Chondrocyte (in vitro differentiated cells): ENCODE data around the gene NAALADL2. TPM values are rescaled to one million over a fixed set of nuclear protein-coding genes. Genes with fewer than 3 reads are reported as not detected.

Source experiments
- DNase-seq: peaks from one replicate; pipeline ENCODE4 v3.0.0; 2021; ENCODE audit warnings: mixed read lengths, low spot score
- H3K27ac Mint-ChIP-seq: one replicate; pipeline ENCODE4 v1.8.0; 2021; ENCODE audit warnings: mild to moderate bottlenecking, moderate library complexity, mixed read lengths; ENCODE audit not compliant: unreplicated experiment
- H3K27me3 Mint-ChIP-seq: 2 replicates; pipeline ENCODE4 v1.8.0; 2021; ENCODE audit warnings: low read depth, mixed read lengths
- H3K36me3 Mint-ChIP-seq: 2 replicates; pipeline ENCODE4 v1.8.0; 2021; ENCODE audit warnings: low read depth, mixed read lengths
- H3K4me1 Mint-ChIP-seq: 2 replicates; pipeline ENCODE4 v1.8.0; 2021; ENCODE audit warnings: low read depth, mild to moderate bottlenecking, mixed read lengths
- H3K4me3 Mint-ChIP-seq: one replicate; pipeline ENCODE4 v1.8.0; 2021; ENCODE audit warnings: mild to moderate bottlenecking, moderate library complexity, mixed read lengths; ENCODE audit not compliant: unreplicated experiment
- H3K9me3 Mint-ChIP-seq: 2 replicates; pipeline ENCODE4 v1.8.0; 2021; ENCODE audit warnings: low read depth, mixed read lengths
- total RNA-seq: library from RNA; stranded (reverse); gene quantifications from 3 replicates; pipeline ENCODE4 v1.2.1, GENCODE V29; 2021
- TF ChIP-seq, protein P1 (sequence below): fragments of 200-600 bp; sonication (generic); IDR thresholded peaks from 2 replicates; pipeline ENCODE4 v1.5.0; 2021; ENCODE audit warnings: antibody characterized with exemption, mild to moderate bottlenecking, moderate library complexity

Gene NAALADL2
- total RNA-seq, 1 donor from 2014 or later: 8.0 TPM

DNA sequence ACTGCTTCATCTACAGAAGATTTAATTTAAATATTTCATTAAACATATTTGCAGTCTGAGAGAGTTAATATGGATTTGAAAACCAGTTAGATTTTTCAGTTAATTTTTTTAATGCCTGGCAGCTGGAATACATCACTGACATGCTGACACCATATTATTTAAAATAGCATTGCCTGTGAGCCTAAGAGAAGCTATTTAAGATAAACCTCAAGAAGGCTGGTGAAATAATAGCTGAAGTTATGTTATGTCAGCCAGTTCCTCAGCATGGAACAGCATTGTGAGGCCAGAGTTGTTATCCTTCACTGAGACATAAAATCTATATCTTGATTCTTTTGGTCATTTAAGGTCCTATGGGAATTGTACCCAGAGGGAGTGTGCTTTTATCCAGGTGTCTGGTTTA lies 705.2 kb downstream of the NAALADL2 start:
- no peak overlapping the region for H3K27ac Mint-ChIP-seq
- peaks cover 7% of the 10 kb centered on the region for H3K9me3 Mint-ChIP-seq
- DNase-seq: no peak
- peaks cover 4% of the 10 kb centered on the region for H3K4me1 Mint-ChIP-seq
- H3K4me3 Mint-ChIP-seq: no peak overlapping the region
- no peaks in the 10 kb centered on the region for H3K27me3 Mint-ChIP-seq
- no peaks in the 10 kb centered on the region for H3K36me3 Mint-ChIP-seq
- TF ChIP-seq, protein P1, sequence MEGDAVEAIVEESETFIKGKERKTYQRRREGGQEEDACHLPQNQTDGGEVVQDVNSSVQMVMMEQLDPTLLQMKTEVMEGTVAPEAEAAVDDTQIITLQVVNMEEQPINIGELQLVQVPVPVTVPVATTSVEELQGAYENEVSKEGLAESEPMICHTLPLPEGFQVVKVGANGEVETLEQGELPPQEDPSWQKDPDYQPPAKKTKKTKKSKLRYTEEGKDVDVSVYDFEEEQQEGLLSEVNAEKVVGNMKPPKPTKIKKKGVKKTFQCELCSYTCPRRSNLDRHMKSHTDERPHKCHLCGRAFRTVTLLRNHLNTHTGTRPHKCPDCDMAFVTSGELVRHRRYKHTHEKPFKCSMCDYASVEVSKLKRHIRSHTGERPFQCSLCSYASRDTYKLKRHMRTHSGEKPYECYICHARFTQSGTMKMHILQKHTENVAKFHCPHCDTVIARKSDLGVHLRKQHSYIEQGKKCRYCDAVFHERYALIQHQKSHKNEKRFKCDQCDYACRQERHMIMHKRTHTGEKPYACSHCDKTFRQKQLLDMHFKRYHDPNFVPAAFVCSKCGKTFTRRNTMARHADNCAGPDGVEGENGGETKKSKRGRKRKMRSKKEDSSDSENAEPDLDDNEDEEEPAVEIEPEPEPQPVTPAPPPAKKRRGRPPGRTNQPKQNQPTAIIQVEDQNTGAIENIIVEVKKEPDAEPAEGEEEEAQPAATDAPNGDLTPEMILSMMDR: no peak

DNA sequence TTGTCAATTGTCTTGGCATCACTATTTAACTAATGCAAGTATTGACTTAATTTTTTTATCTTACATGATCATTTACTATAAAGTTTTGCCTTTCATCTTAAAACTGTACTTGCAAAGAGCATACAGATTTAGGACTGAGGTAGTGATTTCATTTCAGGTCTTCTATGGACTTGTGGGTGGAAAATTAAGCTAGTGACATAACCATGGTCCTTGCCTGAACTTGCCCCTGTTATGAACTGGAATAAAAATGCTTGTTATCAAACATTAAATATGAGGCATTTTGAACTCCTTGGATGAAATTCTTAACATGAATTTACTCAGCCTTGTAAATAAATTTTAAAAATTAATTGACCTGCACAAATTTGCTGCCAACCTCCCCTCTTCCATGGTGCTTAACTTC lies 712.0 kb downstream of the NAALADL2 start:
- DNase-seq: no peak
- no peaks in the 10 kb centered on the region for H3K9me3 Mint-ChIP-seq
- H3K4me3 Mint-ChIP-seq: no peak overlapping the region
- H3K27ac Mint-ChIP-seq: no peak overlapping the region
- H3K27me3 Mint-ChIP-seq: peaks cover 1% of the 10 kb centered on the region
- H3K36me3 Mint-ChIP-seq: no peaks in the 10 kb centered on the region
- no peaks in the 10 kb centered on the region for H3K4me1 Mint-ChIP-seq
- TF ChIP-seq, protein P1: no peak

DNA sequence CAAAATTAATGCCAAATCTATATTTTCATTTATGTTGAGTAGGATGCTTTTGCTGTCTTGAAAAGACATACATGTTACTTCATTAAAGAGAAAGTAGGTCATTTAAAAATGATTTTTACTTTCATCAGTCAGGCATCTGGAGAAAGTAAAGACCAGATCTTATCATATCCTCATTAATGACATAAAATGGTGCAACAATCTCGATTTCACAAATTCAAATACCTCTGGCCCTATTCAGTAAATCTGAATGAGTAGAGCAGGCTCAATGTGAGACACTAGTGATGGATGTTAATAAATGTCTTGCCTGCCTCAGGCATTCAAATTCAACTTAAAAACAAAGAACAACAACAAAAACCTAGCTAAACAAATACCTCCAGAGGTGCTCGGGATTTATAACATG lies 714.1 kb downstream of the NAALADL2 start:
- Mint-ChIP-seq H3K27me3 (peaks cover 1% of the 10 kb centered on the region), H3K27ac (no peak overlapping the region), H3K4me1 (no peaks in the 10 kb centered on the region), H3K4me3 (no peak overlapping the region), H3K36me3 (no peaks in the 10 kb centered on the region), H3K9me3 (no peaks in the 10 kb centered on the region)
- no peak for DNase-seq
- TF ChIP-seq, protein P1: no peak

DNA sequence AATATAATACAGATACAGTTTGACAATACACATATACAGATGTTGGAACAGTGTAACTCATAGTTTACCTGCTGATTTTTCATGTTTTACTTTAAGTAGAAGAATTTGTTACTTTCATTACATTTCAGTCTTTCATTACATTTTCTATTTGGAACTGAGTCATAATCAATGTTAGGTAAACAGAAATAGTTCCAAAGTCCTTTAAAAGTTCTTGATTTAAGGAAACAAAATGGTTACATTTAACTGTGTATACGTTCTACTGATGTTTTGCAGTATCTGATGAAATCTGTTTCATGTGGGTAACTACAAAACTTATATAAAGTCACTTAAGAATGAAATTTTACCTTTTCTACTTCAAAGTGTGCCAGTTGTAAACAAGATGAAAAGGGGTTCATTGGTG lies 721.2 kb downstream of the NAALADL2 start:
- TF ChIP-seq, protein P1: no peak
- Mint-ChIP-seq H3K27ac (no peak overlapping the region), H3K4me3 (no peak overlapping the region)

DNA sequence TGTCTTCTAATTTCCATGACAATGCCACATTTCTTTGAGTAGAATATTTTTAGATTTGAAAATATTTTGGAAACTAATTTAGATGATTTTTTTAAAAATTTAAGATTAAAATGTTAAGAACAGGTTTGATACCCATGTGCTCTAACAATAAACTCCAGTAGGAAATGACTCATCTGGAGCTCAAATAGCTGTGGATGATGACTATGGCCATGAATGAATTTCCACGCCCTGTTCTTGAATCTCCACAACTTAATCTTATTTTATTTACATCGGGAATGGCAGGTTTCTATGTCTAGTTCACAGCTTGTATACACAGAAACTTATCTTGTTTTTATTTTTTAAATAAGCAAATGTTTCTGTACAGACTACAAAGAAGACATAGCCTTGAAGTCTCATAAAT lies 726.8 kb downstream of the NAALADL2 start:
- Mint-ChIP-seq H3K4me1 (no peaks in the 10 kb centered on the region), H3K27me3 (no peaks in the 10 kb centered on the region), H3K36me3 (no peaks in the 10 kb centered on the region), H3K9me3 (peaks cover 3% of the 10 kb centered on the region), H3K4me3 (no peak overlapping the region), H3K27ac (no peak overlapping the region)
- TF ChIP-seq, protein P1: no peak
- DNase-seq: no peak

More for the DNA sequence above, 721.2 kb downstream of the NAALADL2 start:
- Mint-ChIP-seq H3K36me3 (no peaks in the 10 kb centered on the region), H3K4me1 (no peaks in the 10 kb centered on the region), H3K27me3 (no peaks in the 10 kb centered on the region), H3K9me3 (no peaks in the 10 kb centered on the region)
- DNase-seq: no peak
